IMR-90 (cell line): ENCODE data around the gene LGMN. TPM values are rescaled to one million over a fixed set of nuclear protein-coding genes. Genes with fewer than 3 reads are reported as not detected.

ENCODE experiments used
- ATAC-seq: fragments of 200-7000 bp; cut with Tn5 transposase; 2 replicates; pipeline ENCODE4 v1.9.1; 2020; ENCODE audit warnings: low read depth, mild to moderate bottlenecking, moderate library complexity
- BruUV-seq: library from RNA; stranded (reverse); fragments of 400-500 nt; replicated peaks from 2 replicates; lab custom pipeline; 2021; lab: Mats Ljungman, UMichigan
- CTCF ChIA-PET: fragments of 300-600 bp; formaldehyde crosslinking; extraction: SDS; loops from one replicate; lab custom pipeline; 2021; ENCODE audit warnings: antibody characterized with exemption; lab: Yijun Ruan, JAX
- POLR2A ChIA-PET: fragments of 300-600 bp; sonication (Branson Sonifier 250); formaldehyde crosslinking; loops from one replicate; lab custom pipeline; 2022; ENCODE audit warnings: antibody characterized with exemption; ENCODE audit not compliant: unreplicated experiment; lab: Charles Lee
- DNase-seq: peaks from one replicate; pipeline ENCODE4 v3.0.0; 2013
- H2AFZ ChIP-seq: replicated peaks from 2 replicates; pipeline ENCODE3; 2013; ENCODE audit warnings: low read length, mild to moderate bottlenecking; ENCODE audit not compliant: poor library complexity
- H2AK5ac ChIP-seq: 2 replicates; pipeline ENCODE4 v1.6.1; 2013; ENCODE audit warnings: low read depth, low read length, inconsistent platforms
- H2AK9ac ChIP-seq: replicated peaks from 2 replicates; pipeline ENCODE3; 2013; ENCODE audit warnings: mild to moderate bottlenecking, low read depth, low read length, moderate library complexity; ENCODE audit not compliant: poor library complexity
- H2BK120ac ChIP-seq: 2 replicates; pipeline ENCODE4 v1.6.1; 2013; ENCODE audit warnings: low read depth, low read length, inconsistent platforms
- H2BK15ac ChIP-seq: 3 replicates; pipeline ENCODE4 v1.6.1; 2013; ENCODE audit warnings: low read depth, low read length, inconsistent platforms
- H2BK20ac ChIP-seq: 2 replicates; pipeline ENCODE4 v1.6.1; 2013; ENCODE audit warnings: low read depth, mild to moderate bottlenecking, inconsistent platforms, low read length, moderate library complexity
- H2BK5ac ChIP-seq: 2 replicates; pipeline ENCODE4 v1.6.1; 2013; ENCODE audit warnings: mild to moderate bottlenecking, low read depth, low read length, inconsistent platforms; ENCODE audit not compliant: poor library complexity, severe bottlenecking
- H3K14ac ChIP-seq: replicated peaks from 2 replicates; pipeline ENCODE4 v1.6.1; 2013; ENCODE audit warnings: low read depth, low read length, inconsistent platforms
- H3K18ac ChIP-seq: 2 replicates; pipeline ENCODE4 v1.6.1; 2013; ENCODE audit warnings: low read depth, low read length, control low read depth
- H3K23ac ChIP-seq: 2 replicates; pipeline ENCODE4 v1.6.1; 2013; ENCODE audit warnings: low read depth, low read length, inconsistent platforms
- H3K27ac ChIP-seq: 2 replicates; pipeline ENCODE4 v1.5.1; 2013; ENCODE audit warnings: mild to moderate bottlenecking, control low read depth, low read length; ENCODE audit not compliant: insufficient read depth
- H3K27me3 ChIP-seq: 2 replicates; pipeline ENCODE4 v1.6.1; 2013; ENCODE audit warnings: low read length; ENCODE audit not compliant: control insufficient read depth, insufficient read depth
- H3K36me3 ChIP-seq: 2 replicates; pipeline ENCODE4 v1.6.1; 2013; ENCODE audit warnings: low read length, mixed read lengths; ENCODE audit not compliant: control insufficient read depth, insufficient read depth
- H3K4ac ChIP-seq: 2 replicates; pipeline ENCODE4 v1.6.1; 2013; ENCODE audit warnings: low read depth, low read length, inconsistent platforms
- H3K4me1 ChIP-seq: 2 replicates; pipeline ENCODE4 v1.6.1; 2013; ENCODE audit warnings: low read length, mixed read lengths; ENCODE audit not compliant: control insufficient read depth, insufficient read depth
- H3K4me2 ChIP-seq: 2 replicates; pipeline ENCODE4 v1.6.1; 2013; ENCODE audit warnings: low read depth, mild to moderate bottlenecking, control low read depth, low read length, moderate library complexity
- H3K4me3 ChIP-seq: 2 replicates; pipeline ENCODE4 v1.5.1; 2013; ENCODE audit warnings: low read depth, mild to moderate bottlenecking, control low read depth, low read length, moderate library complexity; ENCODE audit not compliant: insufficient read depth
- H3K56ac ChIP-seq: 2 replicates; pipeline ENCODE4 v1.6.1; 2013; ENCODE audit warnings: low read length, inconsistent platforms; ENCODE audit not compliant: insufficient read depth; ENCODE audit errors: extremely low read depth
- H3K79me1 ChIP-seq, 2 experiments: 2 replicates each; pipeline ENCODE4 v1.6.1; 2013; ENCODE audit warnings: low read length in 2 of 2, inconsistent platforms in 1 of 2, low read depth in 1 of 2
- H3K9ac ChIP-seq: 2 replicates; pipeline ENCODE4 v1.6.1; 2013; ENCODE audit warnings: low read depth, low read length, control low read depth
- H3K9me1 ChIP-seq: 2 replicates; pipeline ENCODE4 v1.6.1; 2013; ENCODE audit warnings: low read length, inconsistent platforms; ENCODE audit not compliant: insufficient read depth
- H3K9me3 ChIP-seq: 2 replicates; pipeline ENCODE4 v1.6.1; 2013; ENCODE audit warnings: low read length; ENCODE audit not compliant: control insufficient read depth, insufficient read depth
- H4K20me1 ChIP-seq: 2 replicates; pipeline ENCODE4 v1.6.1; 2013; ENCODE audit warnings: low read length, inconsistent platforms; ENCODE audit not compliant: insufficient read depth
- H4K5ac ChIP-seq: 2 replicates; pipeline ENCODE4 v1.6.1; 2013; ENCODE audit warnings: mild to moderate bottlenecking, low read depth, low read length, control low read depth
- H4K8ac ChIP-seq, 2 experiments: 2 replicates each; pipeline ENCODE4 v1.6.1; 2013; ENCODE audit warnings: low read depth in 2 of 2, low read length in 2 of 2, control low read depth in 1 of 2, inconsistent platforms in 1 of 2
- H4K91ac ChIP-seq: 2 replicates; pipeline ENCODE4 v1.6.1; 2013; ENCODE audit warnings: low read depth, low read length, inconsistent platforms; ENCODE audit not compliant: insufficient read depth
- MAFK ChIP-seq: IDR thresholded peaks from 2 replicates; pipeline ENCODE4 v1.6.1; 2012; ENCODE audit warnings: low read depth, low read length, improper control_type of control experiment
- MXI1 ChIP-seq: IDR thresholded peaks from 2 replicates; pipeline ENCODE4 v1.6.1; 2012; ENCODE audit warnings: low read depth, mild to moderate bottlenecking, low read length, moderate library complexity, borderline replicate concordance
- NFE2L2 ChIP-seq: fragments of 150-350 bp; IDR thresholded peaks from 2 replicates; pipeline ENCODE4 v1.6.1; 2016; ENCODE audit warnings: low read depth, mild to moderate bottlenecking, low read length
- POLR2A ChIP-seq: IDR thresholded peaks from 2 replicates; pipeline ENCODE4 v1.6.1; 2012; ENCODE audit warnings: mild to moderate bottlenecking, low read depth, low read length
- WGBS, 2 experiments: methylation state at CpG; one replicate each; pipeline versions ENCODE4 v1.1.5 to v1.1.7; 2013; ENCODE audit warnings: missing lambda C conversion rate in 2 of 2; ENCODE audit not compliant: insufficient read length in 1 of 2; ENCODE audit errors: extremely low coverage in 2 of 2; 5-methylcytosine and 5-hydroxymethylcytosine counted together
- dilution Hi-C: fragments of 300-500 bp; cut with HindIII; formaldehyde crosslinking; loops from one replicate; pipeline ENCODE4 v1.14.3; 2018; ENCODE audit warnings: low sequenced_read_pairs; ENCODE audit not compliant: unreplicated experiment
- in situ Hi-C: fragments of 300-500 bp; cut with MboI; formaldehyde crosslinking; loops from 3 replicates; pipeline ENCODE4 v1.14.3; 2019; ENCODE audit warnings: low sequenced_read_pairs, inconsistent platforms, mixed read lengths
- intact Hi-C: fragments of 100-400 bp; cut with micrococcal nuclease; formaldehyde crosslinking; loops from 2 replicates; pipeline ENCODE4 v1.10.0; 2022
- polyA plus RNA-seq, 3 experiments: library from polyadenylated mRNA; depleted of rRNA; stranded (reverse); fragments of >200 nt; gene quantifications; 2 replicates each; pipeline ENCODE4 v1.2.3, GENCODE V29; 2012; ENCODE audit warnings: low replicate concordance in 1 of 3
- total RNA-seq: library from RNA; depleted of rRNA; stranded (reverse); fragments of >200 nt; gene quantifications from 2 replicates; pipeline ENCODE4 v1.2.3, GENCODE V29; 2012
- TF ChIP-seq, protein P1 (sequence below): fragments of 150-350 bp; IDR thresholded peaks from 2 replicates; pipeline ENCODE4 v1.6.1; 2017; ENCODE audit warnings: mild to moderate bottlenecking, antibody characterized with exemption, low read length, low read depth
- TF ChIP-seq, protein P2 (sequence below): conservative IDR thresholded peaks from 2 replicates; pipeline ENCODE4 v1.5.1; 2012; ENCODE audit warnings: mild to moderate bottlenecking, low read depth, low read length, improper control_type of control experiment

LGMN gene
- total and polyA plus RNA-seq, 2 of the 4 experiments (the other 2 are of a cell fraction), result 19.2 to 39.3 TPM

DNA sequence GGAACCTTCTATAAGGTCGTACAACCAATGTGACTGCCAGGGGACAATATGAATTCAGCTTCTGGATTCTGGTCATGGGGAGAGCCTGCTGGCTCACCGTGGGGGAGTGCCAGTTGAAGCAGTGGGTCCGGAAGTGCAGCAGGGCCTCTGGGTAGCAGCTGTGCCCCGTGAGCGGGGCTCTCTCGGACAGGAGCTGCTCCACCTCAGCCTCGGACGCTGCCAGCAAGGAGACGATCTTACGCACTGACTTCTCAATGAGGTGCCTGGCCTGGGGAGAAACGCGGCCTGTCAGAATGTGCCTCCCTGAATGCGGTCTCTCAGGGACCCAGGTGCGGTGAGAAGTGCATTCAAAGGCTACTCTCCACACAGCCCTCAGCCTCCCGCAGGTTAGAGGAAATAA, 42.0 kb downstream of the LGMN start:
- Histone ChIP-seq H2AFZ (no peak overlapping the region), H2BK120ac (no peak overlapping the region), H2AK5ac (no peak overlapping the region), H3K4me3 (no peak overlapping the region), H3K9me3 (no peaks in the 10 kb centered on the region), H2BK5ac (no peak overlapping the region), H3K56ac (no peak overlapping the region), H3K9ac (no peak overlapping the region), H3K79me1 (no peaks in the 10 kb centered on the region), H3K4me2 (no peak overlapping the region), H4K20me1 (no peaks in the 10 kb centered on the region), H4K5ac (no peak overlapping the region), H3K9me1 (peaks cover 13% of the 10 kb centered on the region), H3K27me3 (no peaks in the 10 kb centered on the region), H3K18ac (no peak overlapping the region), H3K4ac (no peak overlapping the region), H2AK9ac (no peak overlapping the region), H4K91ac (no peak overlapping the region), H2BK15ac (no peak overlapping the region), H3K14ac (no peak overlapping the region), H3K36me3 (no peaks in the 10 kb centered on the region), H3K27ac (no peak overlapping the region), H2BK20ac (no peak overlapping the region), H3K4me1 (peaks cover 8% of the 10 kb centered on the region), H3K23ac (no peak overlapping the region), H4K8ac (no peak overlapping the region)
- dilution Hi-C loops (no loop called here), in situ Hi-C loops (no loop called here), intact Hi-C loops (loop anchor here (5.0 kb wide), 1 partner anchor 41 kb away; the partner anchor contains the start of gene LGMN)
- no peak for ATAC-seq
- BruUV-seq, result no TSS peak
- ChIA-PET CTCF (no interaction called here), POLR2A (no interaction called here)
- no peak for DNase-seq
- WGBS, 2 experiments, result 100% methylated on average over 3 of the region's 15 CpGs; no CpG with 5 or more reads in 1 of the 2 experiments
- TF ChIP-seq, protein P1, sequence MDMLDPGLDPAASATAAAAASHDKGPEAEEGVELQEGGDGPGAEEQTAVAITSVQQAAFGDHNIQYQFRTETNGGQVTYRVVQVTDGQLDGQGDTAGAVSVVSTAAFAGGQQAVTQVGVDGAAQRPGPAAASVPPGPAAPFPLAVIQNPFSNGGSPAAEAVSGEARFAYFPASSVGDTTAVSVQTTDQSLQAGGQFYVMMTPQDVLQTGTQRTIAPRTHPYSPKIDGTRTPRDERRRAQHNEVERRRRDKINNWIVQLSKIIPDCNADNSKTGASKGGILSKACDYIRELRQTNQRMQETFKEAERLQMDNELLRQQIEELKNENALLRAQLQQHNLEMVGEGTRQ, result no peak
- TF ChIP-seq POLR2A (no peak), MXI1 (no peak), NFE2L2 (no peak), MAFK (no peak)
- TF ChIP-seq, protein P2, sequence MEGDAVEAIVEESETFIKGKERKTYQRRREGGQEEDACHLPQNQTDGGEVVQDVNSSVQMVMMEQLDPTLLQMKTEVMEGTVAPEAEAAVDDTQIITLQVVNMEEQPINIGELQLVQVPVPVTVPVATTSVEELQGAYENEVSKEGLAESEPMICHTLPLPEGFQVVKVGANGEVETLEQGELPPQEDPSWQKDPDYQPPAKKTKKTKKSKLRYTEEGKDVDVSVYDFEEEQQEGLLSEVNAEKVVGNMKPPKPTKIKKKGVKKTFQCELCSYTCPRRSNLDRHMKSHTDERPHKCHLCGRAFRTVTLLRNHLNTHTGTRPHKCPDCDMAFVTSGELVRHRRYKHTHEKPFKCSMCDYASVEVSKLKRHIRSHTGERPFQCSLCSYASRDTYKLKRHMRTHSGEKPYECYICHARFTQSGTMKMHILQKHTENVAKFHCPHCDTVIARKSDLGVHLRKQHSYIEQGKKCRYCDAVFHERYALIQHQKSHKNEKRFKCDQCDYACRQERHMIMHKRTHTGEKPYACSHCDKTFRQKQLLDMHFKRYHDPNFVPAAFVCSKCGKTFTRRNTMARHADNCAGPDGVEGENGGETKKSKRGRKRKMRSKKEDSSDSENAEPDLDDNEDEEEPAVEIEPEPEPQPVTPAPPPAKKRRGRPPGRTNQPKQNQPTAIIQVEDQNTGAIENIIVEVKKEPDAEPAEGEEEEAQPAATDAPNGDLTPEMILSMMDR, result no peak
